CD4-positive, alpha-beta T cell treated with Interleukin-12 subunit alpha and Interleukin-12 subunit beta, for 1 hour (primary cell): Measurements from ENCODE around the gene RNF152.

ENCODE experiments used
- DNase-seq: peaks from one replicate; pipeline ENCODE4 v3.0.0-alpha.2; 2020

RNF152 gene

DNA sequence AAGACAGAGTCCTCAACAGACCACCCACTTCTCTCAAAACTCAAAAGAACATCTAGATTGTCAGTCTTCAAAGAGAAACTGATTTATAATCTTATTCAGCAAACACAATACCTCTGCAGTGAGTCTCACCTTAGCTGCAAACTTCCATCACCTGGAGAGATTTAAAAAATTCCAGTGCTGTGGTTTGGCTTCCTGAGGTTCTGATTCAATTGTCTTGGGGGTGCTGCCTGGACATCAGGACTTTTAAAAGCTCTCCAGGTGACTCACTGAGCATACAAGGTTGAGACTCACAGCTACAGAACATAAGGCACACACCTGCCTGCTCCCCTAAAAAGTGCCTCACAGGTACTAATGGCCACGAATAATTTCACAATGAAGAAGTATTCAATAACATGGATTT, 40.3 kb downstream of the RNF152 start:
- no peak for DNase-seq

DNA sequence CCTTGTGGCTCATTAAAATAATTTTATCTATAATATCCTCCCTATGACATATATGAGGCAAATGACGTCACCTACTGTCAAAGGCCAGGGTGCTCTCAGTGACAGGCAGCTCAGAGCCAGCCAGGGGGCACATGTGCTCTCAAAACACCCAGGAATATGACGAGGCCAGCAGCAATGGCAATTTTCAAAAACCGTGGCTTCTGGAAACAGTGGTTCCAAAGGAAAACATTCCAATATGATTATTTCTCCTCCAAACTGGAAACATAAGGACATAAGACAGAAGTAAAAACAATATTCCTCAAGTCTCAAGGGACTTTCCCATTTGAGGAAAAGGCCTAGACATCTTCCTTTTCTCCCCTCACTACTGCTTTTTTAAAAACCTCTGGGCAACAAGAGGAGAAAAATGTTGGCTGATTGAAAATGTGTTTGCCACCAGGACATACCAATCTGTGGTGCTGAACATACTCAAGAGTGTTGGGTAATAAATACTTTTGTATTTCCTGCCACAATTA, 40.8 kb downstream of the RNF152 start:
- no peak for DNase-seq

DNA sequence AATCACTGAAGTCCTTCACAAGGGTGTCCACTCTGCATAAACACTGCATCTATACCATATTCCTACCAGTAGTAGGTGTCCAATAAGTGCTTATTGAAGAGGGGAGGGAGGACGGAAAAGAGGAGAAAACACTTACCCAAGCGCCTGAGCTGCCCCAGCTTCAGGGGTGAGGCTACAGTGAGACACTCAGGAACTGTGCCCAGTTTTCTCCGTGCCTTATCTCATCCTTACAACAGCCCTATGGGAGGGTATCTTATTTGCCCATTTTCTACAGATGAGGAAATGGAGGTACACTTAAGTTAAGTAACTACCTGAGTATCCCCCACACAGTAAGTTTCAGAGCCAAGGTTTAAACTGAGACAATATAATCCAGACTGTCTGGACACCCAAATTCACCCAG, 41.5 kb downstream of the RNF152 start:
- DNase-seq: no peak

DNA sequence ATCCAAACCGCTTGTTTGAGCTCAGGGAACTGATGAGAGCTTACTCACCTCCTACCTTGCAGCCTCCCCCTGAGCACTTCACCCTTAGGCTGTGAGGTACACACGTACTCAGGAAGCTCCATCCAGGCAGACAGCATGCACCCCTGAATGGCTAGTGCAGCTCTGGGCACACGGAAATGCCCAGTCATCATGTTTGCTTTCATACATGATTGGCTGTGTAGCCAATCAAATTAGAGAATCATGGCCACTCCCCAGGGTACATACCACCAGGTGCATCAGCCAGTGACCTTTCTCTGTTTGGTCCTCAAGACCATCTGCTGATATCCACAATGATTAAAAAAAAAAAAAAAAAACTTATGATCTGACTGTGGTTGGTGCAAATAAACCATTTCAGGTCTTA, 42.1 kb downstream of the RNF152 start:
- DNase-seq: no peak

- no peak for DNase-seq
These were observed 45.5 kb downstream of the RNF152 start for GRCh38 chr18:61847164-61847791.

DNA sequence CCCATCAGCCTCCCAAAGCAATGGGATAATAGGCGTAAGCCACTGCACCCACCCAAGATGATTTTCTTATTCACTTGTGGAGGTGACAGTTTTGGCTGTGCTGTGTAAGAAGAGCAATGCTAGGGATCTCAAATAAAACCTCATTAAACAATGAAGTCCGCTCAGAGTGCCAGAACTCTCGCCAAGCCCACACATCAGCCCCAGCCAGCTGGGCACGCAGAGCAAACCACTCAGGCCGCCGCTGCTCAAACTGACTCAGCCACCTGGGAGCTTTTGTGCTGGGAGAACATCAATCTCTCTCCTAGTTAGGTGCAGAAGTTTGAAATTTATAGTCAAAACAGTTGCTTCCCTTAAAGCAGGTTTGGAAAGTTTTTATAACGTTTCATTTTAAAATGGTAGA, 47.6 kb downstream of the RNF152 start:
- no peak for DNase-seq

DNA sequence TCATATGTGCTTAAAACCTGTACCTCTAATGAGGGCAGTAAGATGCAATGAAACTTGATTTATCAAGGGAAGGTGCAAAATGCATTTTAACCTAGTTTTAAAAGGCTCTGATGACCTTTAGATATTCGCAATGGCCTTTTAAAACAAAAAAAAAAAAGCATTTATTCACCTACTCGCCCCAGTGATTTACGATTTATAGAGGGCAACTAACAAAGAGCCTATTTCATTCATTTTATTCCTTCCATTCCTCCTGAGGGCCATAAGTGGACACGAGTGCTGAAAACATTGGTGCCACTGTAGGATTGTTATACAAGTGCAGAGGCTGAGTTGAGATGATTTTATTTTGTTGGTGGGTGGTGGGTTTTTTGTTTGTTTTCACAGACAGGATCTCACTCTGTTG, 48.1 kb downstream of the RNF152 start:
- DNase-seq: no peak

- DNase-seq: no peak
These were observed 50.7 kb downstream of the RNF152 start for GRCh38 chr18:61842146-61842545.

DNA sequence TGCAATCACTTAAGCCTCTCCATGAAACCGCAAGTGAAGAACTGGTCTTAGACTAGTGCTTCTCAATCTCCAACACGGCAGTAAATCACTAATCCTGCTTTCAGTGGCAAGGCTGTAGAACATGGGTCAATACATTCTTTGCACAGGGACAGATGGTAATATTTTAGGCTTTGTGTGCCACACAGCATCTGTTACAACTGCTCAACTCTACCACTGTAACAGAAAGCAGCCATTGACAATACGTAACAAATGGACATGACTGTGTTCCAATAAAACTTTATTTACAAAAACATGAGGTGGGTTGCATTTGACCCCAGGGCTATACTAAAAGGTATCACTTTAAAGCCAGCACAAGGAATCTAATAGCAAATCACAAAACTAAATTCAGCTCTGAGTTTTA, 51.1 kb downstream of the RNF152 start:
- no peak for DNase-seq

DNA sequence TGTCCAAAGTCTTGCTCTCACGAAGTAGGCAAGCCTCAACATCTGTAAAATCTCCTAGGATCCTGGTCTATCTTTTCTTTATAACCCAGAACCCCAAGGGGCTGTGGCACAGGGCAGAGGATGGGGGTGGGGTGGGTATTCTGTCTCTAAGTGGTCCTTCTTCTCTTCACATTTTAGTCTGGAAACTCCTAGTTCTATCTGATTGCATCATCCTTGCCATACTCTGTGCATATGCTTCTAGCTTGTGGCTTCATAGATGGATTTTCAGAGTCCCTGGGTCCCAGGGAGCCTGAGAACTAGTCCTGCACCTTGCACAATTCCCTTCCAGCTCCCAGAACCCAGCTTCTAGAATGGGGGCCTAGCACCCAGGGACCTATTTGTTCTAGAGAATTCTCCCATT, 52.5 kb downstream of the RNF152 start:
- DNase-seq: no peak

- DNase-seq: no peak
These were observed 54.3 kb downstream of the RNF152 start for GRCh38 chr18:61838521-61838920.

- no peak for DNase-seq
These were observed 58.8 kb downstream of the RNF152 start for GRCh38 chr18:61833978-61834377.

DNA sequence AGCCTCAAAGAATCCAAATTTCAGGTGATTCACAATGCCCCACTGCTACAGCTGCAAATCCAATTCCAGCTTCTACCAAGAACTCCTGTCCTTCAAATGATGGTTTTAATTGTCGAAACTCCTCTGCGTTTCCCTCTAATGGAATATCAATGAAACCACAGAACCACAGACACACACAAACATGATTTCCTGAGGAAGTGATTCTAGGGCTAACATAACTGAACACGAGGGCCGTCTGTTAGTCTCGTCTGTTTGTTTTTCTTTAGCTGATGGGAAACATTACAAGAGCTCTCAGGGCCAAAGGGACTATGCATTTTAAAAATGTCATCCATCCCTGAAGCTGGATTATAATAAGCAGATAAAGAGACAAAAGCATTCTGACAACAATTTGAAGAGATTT, 59.4 kb downstream of the RNF152 start:
- DNase-seq: peak; percentile 17

GRCh38 chr18:61832858-61833257, 59.9 kb downstream of the RNF152 start:
- DNase-seq: no peak

GRCh38 chr18:61831071-61831470, 61.7 kb downstream of the RNF152 start:
- DNase-seq: no peak

DNA sequence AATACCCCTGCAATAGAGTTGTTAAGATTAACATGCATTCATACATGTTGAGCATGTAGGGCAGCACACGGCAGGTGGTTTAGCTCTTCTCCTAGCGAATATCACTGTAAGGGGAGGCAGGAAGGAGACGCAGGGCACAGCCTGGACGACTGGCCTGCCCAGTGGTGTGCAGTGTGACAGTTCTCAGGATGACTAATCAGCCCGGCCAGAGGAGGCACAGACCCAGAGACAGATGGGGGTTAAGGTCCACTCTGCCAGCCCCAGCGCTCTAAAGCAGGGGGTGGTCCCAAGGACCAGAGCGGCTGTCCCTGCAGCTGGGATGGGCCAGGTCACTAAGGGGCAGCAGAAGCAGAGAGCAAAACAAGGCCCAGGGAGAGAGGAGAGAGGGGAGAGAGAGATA, 63.7 kb downstream of the RNF152 start:
- DNase-seq: no peak

GRCh38 chr18:61827591-61827990, 65.2 kb downstream of the RNF152 start:
- DNase-seq: no peak

DNA sequence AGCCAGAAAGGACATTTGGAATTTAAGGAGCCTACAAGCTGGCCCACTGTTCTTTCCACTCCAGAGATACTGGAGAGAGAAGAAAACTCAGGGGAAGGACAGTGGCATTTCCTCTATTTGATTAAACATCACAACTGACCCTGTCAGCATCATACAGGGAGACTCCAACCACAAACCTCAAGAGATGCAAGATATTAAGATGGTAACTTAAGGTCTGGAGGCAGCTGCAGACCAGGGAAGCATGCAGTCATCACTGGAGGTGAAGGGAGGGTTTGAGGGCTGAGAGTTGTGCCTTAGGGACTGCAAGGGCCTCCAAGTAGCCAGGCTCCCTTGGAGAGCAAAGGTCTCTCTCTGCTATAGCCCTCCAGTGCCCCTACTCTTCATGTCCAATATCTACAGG, 67.4 kb downstream of the RNF152 start:
- DNase-seq: no peak

GRCh38 chr18:61824733-61825363, 68.0 kb downstream of the RNF152 start:
- no peak for DNase-seq

DNA sequence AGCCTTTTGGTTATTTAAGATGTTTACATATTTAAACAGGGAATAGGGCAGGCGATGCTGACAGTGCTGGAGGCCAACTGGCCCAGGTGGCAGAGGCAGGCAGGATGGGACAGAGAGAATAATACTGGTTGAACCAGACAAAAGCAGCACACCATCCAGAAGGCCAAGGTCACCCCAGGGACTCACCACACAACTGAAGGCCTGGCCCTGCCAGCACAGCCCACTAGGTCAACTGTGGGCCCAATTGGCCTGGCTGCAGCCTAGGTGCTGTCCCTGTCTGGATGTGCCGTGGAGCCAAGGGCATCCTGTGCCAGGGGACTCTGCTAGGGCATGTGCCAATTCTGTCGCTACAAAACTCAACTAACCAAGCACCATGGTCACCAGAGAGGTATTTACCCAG, 69.2 kb downstream of the RNF152 start:
- no peak for DNase-seq

- no peak for DNase-seq
These were observed 69.9 kb downstream of the RNF152 start for GRCh38 chr18:61822879-61823278.

DNA sequence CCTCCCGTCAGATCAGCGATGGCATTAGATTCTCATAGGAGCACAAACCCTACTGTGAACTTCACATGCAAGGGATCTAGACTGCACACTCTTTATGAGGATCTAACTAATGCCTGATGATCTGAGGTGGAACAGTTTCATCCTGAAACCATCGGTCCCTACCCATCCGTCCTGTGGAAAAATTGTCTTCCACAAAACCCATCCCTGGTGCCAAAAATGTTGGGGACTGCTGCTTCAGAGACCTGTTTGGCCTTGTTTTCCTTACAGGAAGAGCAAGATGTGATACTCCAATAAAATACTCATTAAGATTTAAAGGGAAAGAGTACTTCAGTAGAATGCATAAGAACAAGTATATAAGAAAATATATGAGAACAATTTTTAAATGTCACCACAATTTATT, 71.1 kb downstream of the RNF152 start:
- DNase-seq: no peak

- DNase-seq: no peak
These were observed 71.9 kb downstream of the RNF152 start for GRCh38 chr18:61820882-61821281.

- no peak for DNase-seq
These were observed 75.7 kb downstream of the RNF152 start for GRCh38 chr18:61817086-61817485.

GRCh38 chr18:61815885-61816470, 76.8 kb downstream of the RNF152 start:
- no peak for DNase-seq
